Uterus (tissue), 4 donors: ENCODE measurements around the gene RNF113B. TPM values are rescaled to one million over a fixed set of nuclear protein-coding genes. Genes with fewer than 3 reads are reported as not detected.

Experiments
- DNase-seq, 2 donors: peaks; one replicate each; pipeline ENCODE4 v3.0.0-alpha.2; 2019 to 2020
- H3K27ac ChIP-seq, 2 donors: fragments of 200-600 bp; sonication (generic); 1 replicate in 1 of 2; 2 replicates in 1 of 2; pipeline ENCODE4 v1.5.1; 2016 to 2018
- H3K27me3 ChIP-seq, 2 donors: fragments of 200-600 bp; sonication (generic); one replicate each; pipeline ENCODE4 v1.5.1; 2018 to 2019; ENCODE audit warnings: control low read depth in 1 of 2
- H3K36me3 ChIP-seq, 2 donors: fragments of 200-600 bp; sonication (generic); one replicate each; pipeline ENCODE4 v1.5.1; 2019; ENCODE audit warnings: control low read depth in 1 of 2
- H3K4me1 ChIP-seq, 2 donors: fragments of 200-600 bp; sonication (generic); one replicate each; pipeline ENCODE4 v1.5.1; 2018 to 2019; ENCODE audit warnings: control low read depth in 1 of 2
- H3K4me3 ChIP-seq, 2 donors: fragments of 200-600 bp; sonication (generic); 1 replicate in 1 of 2; 2 replicates in 1 of 2; pipeline ENCODE4 v1.5.1; 2018 to 2019; ENCODE audit warnings: mild to moderate bottlenecking in 1 of 2
- H3K9me3 ChIP-seq, 2 donors: fragments of 200-600 bp; sonication (generic); one replicate each; pipeline ENCODE4 v1.5.1; 2019; ENCODE audit warnings: control low read depth in 1 of 2
- POLR2A ChIP-seq, 2 donors: fragments of 450-650 bp; IDR thresholded peaks; one replicate each; pipeline ENCODE4 v1.6.1; 2016; ENCODE audit warnings: antibody characterized with exemption in 2 of 2, mild to moderate bottlenecking in 1 of 2, moderate library complexity in 1 of 2
- intact Hi-C: fragments of 100-400 bp; cut with DNase I; formaldehyde crosslinking; loops from one replicate; pipeline ENCODE4 v1.15.1; 2023; ENCODE audit warnings: low total_unique reads
- total RNA-seq, 4 donors: library from RNA; depleted of rRNA in 3 of 4; stranded (reverse); fragments of >200 nt in 3 of 4; gene quantifications; one replicate each; pipeline versions ENCODE4 v1.1.0 to v1.2.4, GENCODE V29; 2014 to 2023
- TF ChIP-seq, protein P1 (sequence below), 4 experiments: fragments of 200-600 bp in 2 of 4; fragments of 450-650 bp in 2 of 4; sonication (generic) in 2 of 4; IDR thresholded peaks; one replicate each; pipeline ENCODE4 v1.5.1; 2016 to 2019; ENCODE audit warnings: antibody characterized with exemption in 4 of 4, mild to moderate bottlenecking in 2 of 4, moderate library complexity in 1 of 4
- donor health status: DM: yes; HTN: yes; CAD: no.

The RNF113B gene
- total RNA-seq, 4 donors from 2014 or later: not detected

GRCh38 chr13:98201189-98201588, 24.1 kb upstream of the RNF113B start:
- H3K27ac ChIP-seq: no peak overlapping the region
- H3K4me3 ChIP-seq: no peak overlapping the region
- intact Hi-C loops: no loop called here
- TF ChIP-seq, protein P1, sequence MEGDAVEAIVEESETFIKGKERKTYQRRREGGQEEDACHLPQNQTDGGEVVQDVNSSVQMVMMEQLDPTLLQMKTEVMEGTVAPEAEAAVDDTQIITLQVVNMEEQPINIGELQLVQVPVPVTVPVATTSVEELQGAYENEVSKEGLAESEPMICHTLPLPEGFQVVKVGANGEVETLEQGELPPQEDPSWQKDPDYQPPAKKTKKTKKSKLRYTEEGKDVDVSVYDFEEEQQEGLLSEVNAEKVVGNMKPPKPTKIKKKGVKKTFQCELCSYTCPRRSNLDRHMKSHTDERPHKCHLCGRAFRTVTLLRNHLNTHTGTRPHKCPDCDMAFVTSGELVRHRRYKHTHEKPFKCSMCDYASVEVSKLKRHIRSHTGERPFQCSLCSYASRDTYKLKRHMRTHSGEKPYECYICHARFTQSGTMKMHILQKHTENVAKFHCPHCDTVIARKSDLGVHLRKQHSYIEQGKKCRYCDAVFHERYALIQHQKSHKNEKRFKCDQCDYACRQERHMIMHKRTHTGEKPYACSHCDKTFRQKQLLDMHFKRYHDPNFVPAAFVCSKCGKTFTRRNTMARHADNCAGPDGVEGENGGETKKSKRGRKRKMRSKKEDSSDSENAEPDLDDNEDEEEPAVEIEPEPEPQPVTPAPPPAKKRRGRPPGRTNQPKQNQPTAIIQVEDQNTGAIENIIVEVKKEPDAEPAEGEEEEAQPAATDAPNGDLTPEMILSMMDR (IDR thresholded peaks at IDR 0.05): no peak
- TF ChIP-seq POLR2A (IDR thresholded peaks at IDR 0.05): no peak
- no peak for DNase-seq
- H3K36me3 ChIP-seq: no peaks in the 10 kb centered on the region
- no peaks in the 10 kb centered on the region for H3K27me3 ChIP-seq
- H3K4me1 ChIP-seq: peaks cover 0 to 7% of the 10 kb centered on the region in 2 donors
- H3K9me3 ChIP-seq: peaks cover 0 to 5% of the 10 kb centered on the region in 2 donors

DNA sequence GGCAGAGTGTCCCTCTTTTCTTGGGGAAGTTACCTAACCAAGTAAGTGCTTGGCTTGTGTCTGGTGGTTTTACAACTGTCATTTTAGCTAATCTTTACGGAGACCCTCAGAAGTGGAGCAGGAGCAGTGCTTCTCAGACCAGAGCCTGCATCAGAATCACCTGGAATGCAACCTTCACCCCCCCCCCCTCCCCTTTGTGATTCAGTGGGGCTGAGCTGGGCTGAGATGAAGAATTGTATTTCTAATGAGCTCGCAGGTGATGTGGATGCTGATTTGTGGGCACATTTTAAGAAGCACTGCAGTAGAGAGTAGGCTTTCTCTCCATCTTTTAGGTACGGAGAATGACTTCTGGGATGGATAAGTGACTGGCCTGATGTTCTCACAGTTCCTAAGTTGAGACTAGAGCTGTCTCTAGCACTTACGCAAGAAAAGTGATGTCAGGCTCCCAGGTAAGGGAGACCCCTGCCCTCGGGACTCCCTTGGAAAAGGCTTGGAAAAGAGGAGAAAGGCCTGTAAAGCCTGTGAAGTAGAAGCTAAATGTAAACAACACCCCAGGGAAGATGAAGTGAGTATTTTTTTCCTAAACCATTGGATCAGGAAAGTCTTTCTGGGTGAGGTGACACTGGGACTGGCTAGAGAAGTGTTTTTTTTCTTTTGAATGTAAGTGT, 23.3 kb upstream of the RNF113B start:
- intact Hi-C loops: no loop called here
- Histone ChIP-seq H3K36me3 (no peaks in the 10 kb centered on the region), H3K9me3 (peaks cover 0 to 5% of the 10 kb centered on the region in 2 donors), H3K27me3 (no peaks in the 10 kb centered on the region), H3K4me1 (peaks cover 0 to 7% of the 10 kb centered on the region in 2 donors), H3K27ac (no peak overlapping the region), H3K4me3 (no peak overlapping the region)
- no peak for DNase-seq
- TF ChIP-seq, protein P1 (IDR thresholded peaks at IDR 0.05): no peak
- TF ChIP-seq POLR2A (IDR thresholded peaks at IDR 0.05): no peak

- TF ChIP-seq POLR2A (IDR thresholded peaks at IDR 0.05): no peak
- TF ChIP-seq, protein P1 (IDR thresholded peaks at IDR 0.05): no peak
- no peaks in the 10 kb centered on the region for H3K9me3 ChIP-seq
- H3K27ac ChIP-seq: no peak overlapping the region
- no peaks in the 10 kb centered on the region for H3K36me3 ChIP-seq
- DNase-seq: no peak
- intact Hi-C loops: no loop called here
- H3K4me3 ChIP-seq: no peak overlapping the region
- no peaks in the 10 kb centered on the region for H3K27me3 ChIP-seq
- H3K4me1 ChIP-seq: peaks cover 0 to 7% of the 10 kb centered on the region in 2 donors
These were observed 22.4 kb upstream of the RNF113B start for GRCh38 chr13:98199480-98199879.

- intact Hi-C loops: no loop called here
These were observed 21.6 kb upstream of the RNF113B start for GRCh38 chr13:98198683-98199082.

More at GRCh38 chr13:98198683-98199082, 21.6 kb upstream of the RNF113B start:
- Histone ChIP-seq H3K4me1 (peaks cover 0 to 2% of the 10 kb centered on the region in 2 donors), H3K27me3 (no peaks in the 10 kb centered on the region), H3K27ac (no peak overlapping the region), H3K9me3 (no peaks in the 10 kb centered on the region), H3K4me3 (no peak overlapping the region), H3K36me3 (no peaks in the 10 kb centered on the region)
- TF ChIP-seq POLR2A (IDR thresholded peaks at IDR 0.05): no peak
- TF ChIP-seq, protein P1 (IDR thresholded peaks at IDR 0.05): no peak
- no peak for DNase-seq
